OCI-LY7 (cell line): ENCODE data around the gene DNAH9. TPM values are rescaled to one million over a fixed set of nuclear protein-coding genes. Genes with fewer than 3 reads are reported as not detected.

Source experiments
- BruUV-seq: library from RNA; stranded (reverse); fragments of 400-500 nt; replicated peaks from 2 replicates; lab custom pipeline; 2021; lab: Mats Ljungman, UMichigan
- CTCF ChIA-PET: fragments of 300-600 bp; sonication (Branson Sonifier 250); formaldehyde crosslinking; loops from one replicate; lab custom pipeline; 2022; ENCODE audit warnings: antibody characterized with exemption; ENCODE audit not compliant: unreplicated experiment; lab: Charles Lee
- POLR2A ChIA-PET: fragments of 300-600 bp; sonication (Branson Sonifier 250); formaldehyde crosslinking; loops from one replicate; lab custom pipeline; 2022; ENCODE audit warnings: antibody characterized with exemption; lab: Charles Lee
- DNase-seq: peaks from one replicate; pipeline ENCODE4 v3.0.0-alpha.2; 2015; ENCODE audit warnings: low spot score
- H2AFZ ChIP-seq: fragments of 200-600 bp; sonication (generic), shearing (Covaris generic); 2 replicates; pipeline ENCODE4 v1.6.1; 2014; ENCODE audit warnings: mild to moderate bottlenecking, antibody characterized with exemption, low read length, moderate library complexity
- H3K27ac ChIP-seq: fragments of 200-600 bp; sonication (generic); 2 replicates; pipeline ENCODE4 v1.5.1; 2014; ENCODE audit warnings: mixed run types, low read depth, mild to moderate bottlenecking, moderate library complexity, low read length, inconsistent platforms; ENCODE audit not compliant: poor library complexity, severe bottlenecking
- H3K36me3 ChIP-seq: fragments of 200-600 bp; sonication (generic); 2 replicates; pipeline ENCODE4 v1.6.1; 2014; ENCODE audit warnings: mild to moderate bottlenecking, antibody characterized with exemption, low read length, moderate library complexity, mixed read lengths; ENCODE audit not compliant: insufficient read depth
- H3K4me1 ChIP-seq: fragments of 200-600 bp; sonication (generic); 2 replicates; pipeline ENCODE4 v1.5.1; 2014; ENCODE audit warnings: mild to moderate bottlenecking, low read length; ENCODE audit not compliant: insufficient read depth, poor library complexity, severe bottlenecking
- H3K4me2 ChIP-seq: fragments of 200-600 bp; sonication (generic); 2 replicates; pipeline ENCODE4 v1.6.1; 2014; ENCODE audit warnings: mild to moderate bottlenecking, low read length
- H3K4me3 ChIP-seq: fragments of 200-600 bp; sonication (generic); 2 replicates; pipeline ENCODE4 v1.5.1; 2014; ENCODE audit warnings: mild to moderate bottlenecking, low read depth, low read length; ENCODE audit not compliant: poor library complexity, severe bottlenecking
- H3K79me2 ChIP-seq: fragments of 200-600 bp; sonication (generic); 2 replicates; pipeline ENCODE4 v1.6.1; 2016; ENCODE audit warnings: low read depth, mild to moderate bottlenecking, low read length, moderate library complexity, mixed read lengths; ENCODE audit not compliant: insufficient read depth
- H3K9me2 ChIP-seq: fragments of 200-600 bp; sonication (generic); 2 replicates; pipeline ENCODE4 v1.6.1; 2016; ENCODE audit warnings: mild to moderate bottlenecking, low read length, mixed read lengths; ENCODE audit not compliant: insufficient read depth
- H3K9me3 ChIP-seq: fragments of 200-600 bp; sonication (generic); 2 replicates; pipeline ENCODE4 v1.6.1; 2014; ENCODE audit warnings: mild to moderate bottlenecking, mixed run types, low read length, mixed read lengths
- H4K20me1 ChIP-seq: fragments of 200-600 bp; sonication (generic); 2 replicates; pipeline ENCODE4 v1.6.1; 2014; ENCODE audit warnings: mild to moderate bottlenecking, antibody characterized with exemption, low read length, moderate library complexity, mixed read lengths; ENCODE audit not compliant: insufficient read depth
- CTCF ChIP-seq: fragments of 200-600 bp; sonication (generic); conservative IDR thresholded peaks from 2 replicates; pipeline ENCODE4 v1.5.1; 2014; ENCODE audit warnings: mild to moderate bottlenecking, antibody characterized with exemption, low read length, moderate library complexity, mixed read lengths
- EZH2phosphoT487 ChIP-seq: fragments of 200-600 bp; sonication (generic); IDR thresholded peaks from 2 replicates; pipeline ENCODE4 v1.6.1; 2018; ENCODE audit warnings: low read depth, borderline replicate concordance, mild to moderate bottlenecking, mixed run types, antibody characterized with exemption, low read length, moderate library complexity, mixed read lengths
- intact Hi-C: fragments of 100-400 bp; cut with micrococcal nuclease; formaldehyde crosslinking; loops from one replicate; pipeline ENCODE4 v1.10.0; 2022; ENCODE audit not compliant: unreplicated experiment
- total RNA-seq, 2 experiments: library from RNA; depleted of rRNA in 1 of 2; stranded (reverse); fragments of >200 nt in 1 of 2; shearing (Covaris generic) in 1 of 2; gene quantifications; 2 replicates each; pipeline ENCODE4 v1.2.3, GENCODE V29; 2014 to 2022

Gene DNAH9
- total RNA-seq, 2 experiments from 2014 or later: not detected

- no peak overlapping the region for H3K4me2 ChIP-seq
- no peaks in the 10 kb centered on the region for H3K9me3 ChIP-seq
- no peak for DNase-seq
- no peaks in the 10 kb centered on the region for H3K4me1 ChIP-seq
- intact Hi-C loops: no loop called here
- H3K79me2 ChIP-seq: no peaks in the 10 kb centered on the region
- no peaks in the 10 kb centered on the region for H4K20me1 ChIP-seq
- no peak overlapping the region for H3K4me3 ChIP-seq
- H3K36me3 ChIP-seq: no peaks in the 10 kb centered on the region
- POLR2A ChIA-PET: no interaction called here
- BruUV-seq: no TSS peak
- no peak overlapping the region for H2AFZ ChIP-seq
- TF ChIP-seq EZH2phosphoT487 (no peak), CTCF (no peak)
- no peak overlapping the region for H3K27ac ChIP-seq
- no peaks in the 10 kb centered on the region for H3K9me2 ChIP-seq
- CTCF ChIA-PET: no interaction called here
These were observed 301.3 kb downstream of the DNAH9 start for GRCh38 chr17:11899537-11899942.

- Histone ChIP-seq H3K4me2 (no peak overlapping the region), H3K4me1 (no peaks in the 10 kb centered on the region), H3K9me3 (no peaks in the 10 kb centered on the region), H4K20me1 (no peaks in the 10 kb centered on the region), H3K79me2 (no peaks in the 10 kb centered on the region), H2AFZ (no peak overlapping the region), H3K4me3 (no peak overlapping the region), H3K27ac (no peak overlapping the region), H3K9me2 (no peaks in the 10 kb centered on the region), H3K36me3 (no peaks in the 10 kb centered on the region)
- BruUV-seq: no TSS peak
- no peak for DNase-seq
- CTCF ChIA-PET: no interaction called here
- POLR2A ChIA-PET: no interaction called here
- intact Hi-C loops: no loop called here
- TF ChIP-seq EZH2phosphoT487: no peak
- no peak for TF ChIP-seq CTCF
These were observed 301.8 kb downstream of the DNAH9 start for GRCh38 chr17:11900041-11900476.

GRCh38 chr17:11900655-11901054 is 302.4 kb downstream of the DNAH9 start:
- TF ChIP-seq CTCF (no peak), EZH2phosphoT487 (no peak)
- Histone ChIP-seq H3K4me1 (no peaks in the 10 kb centered on the region), H4K20me1 (no peaks in the 10 kb centered on the region), H3K79me2 (no peaks in the 10 kb centered on the region), H3K4me2 (no peak overlapping the region), H3K9me3 (no peaks in the 10 kb centered on the region), H2AFZ (no peak overlapping the region), H3K27ac (no peak overlapping the region), H3K9me2 (no peaks in the 10 kb centered on the region), H3K36me3 (no peaks in the 10 kb centered on the region), H3K4me3 (no peak overlapping the region)
- ChIA-PET CTCF (no interaction called here), POLR2A (interaction anchor here (0.7 kb wide), 1 partner anchor 368 kb away, joined by 3 read pairs; no protein-coding TSS in a partner anchor)
- no TSS peak for BruUV-seq
- no peak for DNase-seq
- intact Hi-C loops: no loop called here
